HEK293T (cell line): ENCODE data around the gene TVP23A.

ENCODE experiments used
- BHLHE40 ChIP-seq: fragments of 450-650 bp; IDR thresholded peaks from 2 replicates; pipeline ENCODE4 v1.6.1; 2016; ENCODE audit warnings: mild to moderate bottlenecking, moderate library complexity, borderline replicate concordance
- FOXM1 ChIP-seq: fragments of 450-650 bp; IDR thresholded peaks from 2 replicates; pipeline ENCODE4 v1.6.1; 2017; ENCODE audit warnings: mild to moderate bottlenecking, borderline replicate concordance
- HDGF ChIP-seq: fragments of 450-650 bp; IDR thresholded peaks from 2 replicates; pipeline ENCODE4 v1.6.1; 2017; ENCODE audit warnings: antibody characterized with exemption, borderline replicate concordance
- L3MBTL2 ChIP-seq: fragments of 450-650 bp; conservative IDR thresholded peaks from 2 replicates; pipeline ENCODE4 v1.6.1; 2016; ENCODE audit warnings: mild to moderate bottlenecking
- SP1 ChIP-seq: fragments of 450-650 bp; IDR thresholded peaks from 2 replicates; pipeline ENCODE4 v1.6.1; 2017
- SUZ12 ChIP-seq: fragments of 450-650 bp; IDR thresholded peaks from 2 replicates; pipeline ENCODE4 v1.6.1; 2016; ENCODE audit warnings: mild to moderate bottlenecking
- ZNF384 ChIP-seq: fragments of 450-650 bp; IDR thresholded peaks from 2 replicates; pipeline ENCODE4 v1.6.1; 2016
- TF ChIP-seq, protein P1 (sequence below): fragments of 450-650 bp; IDR thresholded peaks from 2 replicates; pipeline ENCODE4 v1.6.1; 2016

DNA sequence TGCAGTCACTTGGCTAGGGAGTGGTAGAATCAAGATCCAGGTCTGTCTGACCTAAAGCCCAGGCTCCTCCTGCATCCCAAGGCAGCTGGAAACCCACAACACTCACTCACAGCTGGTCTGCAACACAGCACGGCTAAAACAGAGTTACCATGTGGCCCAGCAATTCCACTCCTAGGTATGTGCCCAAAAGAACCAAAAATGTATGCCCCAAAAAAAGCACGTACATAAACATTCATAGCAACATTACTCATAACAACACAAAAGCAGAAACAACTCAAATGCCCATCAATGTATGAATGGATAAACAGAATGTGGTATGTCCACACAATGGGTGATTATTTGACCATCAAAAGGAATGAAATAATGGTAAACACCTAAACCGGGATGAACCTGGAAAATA is 8.9 kb downstream of the TVP23A start:
- TF ChIP-seq, protein P1, sequence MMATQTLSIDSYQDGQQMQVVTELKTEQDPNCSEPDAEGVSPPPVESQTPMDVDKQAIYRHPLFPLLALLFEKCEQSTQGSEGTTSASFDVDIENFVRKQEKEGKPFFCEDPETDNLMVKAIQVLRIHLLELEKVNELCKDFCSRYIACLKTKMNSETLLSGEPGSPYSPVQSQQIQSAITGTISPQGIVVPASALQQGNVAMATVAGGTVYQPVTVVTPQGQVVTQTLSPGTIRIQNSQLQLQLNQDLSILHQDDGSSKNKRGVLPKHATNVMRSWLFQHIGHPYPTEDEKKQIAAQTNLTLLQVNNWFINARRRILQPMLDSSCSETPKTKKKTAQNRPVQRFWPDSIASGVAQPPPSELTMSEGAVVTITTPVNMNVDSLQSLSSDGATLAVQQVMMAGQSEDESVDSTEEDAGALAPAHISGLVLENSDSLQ: no peak
- TF ChIP-seq BHLHE40 (no peak), FOXM1 (no peak), SP1 (no peak), ZNF384 (no peak), SUZ12 (no peak), L3MBTL2 (no peak), HDGF (no peak)
